Measurements from ENCODE around the gene ABHD18. TPM values are rescaled to one million over a fixed set of nuclear protein-coding genes. Genes with fewer than 3 reads are reported as not detected.
"Not testable (repeated sequence)": the region's sequence is repeated elsewhere in the genome, so short reads cannot be mapped to it uniquely, and the experiment has no call there.

The ABHD18 gene
- polyA plus RNA-seq, 3 donors: 6.1 to 9.5 (median 6.4) TPM

GRCh38 chr4:127922226-127922625 is 43.0 kb upstream of the ABHD18 start:
- no peak for TF ChIP-seq CTCF (IDR thresholded peaks at IDR 0.05)
- no peak overlapping the region for H3K27ac ChIP-seq (ENCODE audit: low read depth in 1 of 2, low read length in 2 of 2)
- no peaks in the 10 kb centered on the region for H4K20me1 ChIP-seq (ENCODE audit: insufficient read depth, low read length)
- Mint-ChIP-seq H3K27ac (no peak overlapping the region), H3K36me3 (peaks cover 52 to 60% of the 10 kb centered on the region in 2 donors), H3K4me3 (no peak overlapping the region), H3K4me1 (no peaks in the 10 kb centered on the region), H3K9me3 (peaks cover 0 to 4% (median 0%) of the 10 kb centered on the region in 7 donors), H3K27me3 (ENCODE audit: low read depth in 3 of 3) (no peaks in the 10 kb centered on the region)
- H3K79me2 ChIP-seq (ENCODE audit: insufficient read depth, low read length): no peaks in the 10 kb centered on the region
- H3K4me2 ChIP-seq (replicated peaks; ENCODE audit: extremely low read depth, low read length, poor library complexity, severe bottlenecking): no peak overlapping the region
- no peak for DNase-seq
- intact Hi-C loops (cut with micrococcal nuclease): no loop called here
- H3K27me3 ChIP-seq (ENCODE audit: control insufficient read depth in 2 of 2, insufficient read depth in 2 of 2, low read length in 2 of 2): no peaks in the 10 kb centered on the region
- no peak overlapping the region for H2AFZ ChIP-seq (ENCODE audit: insufficient read depth, low read depth, low read length, poor library complexity, severe bottlenecking)
- H3K4me1 ChIP-seq (ENCODE audit: control insufficient read depth in 1 of 2, insufficient read depth in 2 of 2, low read length in 2 of 2): no peaks in the 10 kb centered on the region
- no peak overlapping the region for H3K9ac ChIP-seq (ENCODE audit: insufficient read depth, low read length, poor library complexity, severe bottlenecking)
- no peak overlapping the region for H3K4me3 ChIP-seq (replicated peaks in 1 of 3; ENCODE audit: low read depth in 2 of 3, low read length in 3 of 3)
- no peaks in the 10 kb centered on the region for H3K9me3 ChIP-seq (replicated peaks in 1 of 2; ENCODE audit: control insufficient read depth in 1 of 2, insufficient read depth in 1 of 2, low read length in 2 of 2)
- peaks cover 31 to 67% of the 10 kb centered on the region in 2 donors for H3K36me3 ChIP-seq (replicated peaks in 1 of 2; ENCODE audit: control insufficient read depth in 1 of 2, insufficient read depth in 2 of 2, low read length in 2 of 2)
- whole genome bisulfite sequencing (ENCODE audit: insufficient coverage): no CpG with 5 or more reads among the region's 2 CpGs

- H3K4me2 ChIP-seq (replicated peaks; ENCODE audit: extremely low read depth, low read length, poor library complexity, severe bottlenecking); H3K27me3 ChIP-seq (ENCODE audit: control insufficient read depth in 2 of 2, insufficient read depth in 2 of 2, low read length in 2 of 2); H3K9me3 ChIP-seq (replicated peaks in 1 of 2; ENCODE audit: control insufficient read depth in 1 of 2, insufficient read depth in 1 of 2, low read length in 2 of 2); H3K27ac Mint-ChIP-seq; H2AFZ ChIP-seq (ENCODE audit: insufficient read depth, low read depth, low read length, poor library complexity, severe bottlenecking); DNase-seq; intact Hi-C loops (cut with micrococcal nuclease); H3K9ac ChIP-seq (ENCODE audit: insufficient read depth, low read length, poor library complexity, severe bottlenecking); H3K9me3 Mint-ChIP-seq; H3K4me1 ChIP-seq (ENCODE audit: control insufficient read depth in 1 of 2, insufficient read depth in 2 of 2, low read length in 2 of 2); H3K79me2 ChIP-seq (ENCODE audit: insufficient read depth, low read length); H3K4me3 ChIP-seq (replicated peaks in 1 of 3; ENCODE audit: low read depth in 2 of 3, low read length in 3 of 3); H3K4me3 Mint-ChIP-seq; H4K20me1 ChIP-seq (ENCODE audit: insufficient read depth, low read length); H3K27ac ChIP-seq (ENCODE audit: low read depth in 1 of 2, low read length in 2 of 2); H3K27me3 Mint-ChIP-seq (ENCODE audit: low read depth in 3 of 3); H3K4me1 Mint-ChIP-seq: not testable (repeated sequence)
- peaks cover 17 to 58% of the 10 kb centered on the region in 2 donors for H3K36me3 ChIP-seq (replicated peaks in 1 of 2; ENCODE audit: control insufficient read depth in 1 of 2, insufficient read depth in 2 of 2, low read length in 2 of 2)
- no CpG with 5 or more reads among the region's 2 CpGs for WGBS (ENCODE audit: insufficient coverage)
- H3K36me3 Mint-ChIP-seq: peaks cover 48 to 59% of the 10 kb centered on the region in 2 donors
These were observed 39.5 kb upstream of the ABHD18 start for GRCh38 chr4:127925720-127926119.

Measured in CD14-positive monocyte (primary cell).